RWPE1 (cell line): ENCODE measurements around the gene SCAF1.

ENCODE experiments used
- CTCF ChIA-PET: fragments of 350-600 bp; sonication (Branson Sonifier 250); formaldehyde crosslinking; extraction: SDS; loops from one replicate; lab custom pipeline; 2021; lab: Yijun Ruan, JAX
- POLR2A ChIA-PET: fragments of 400-600 bp; formaldehyde crosslinking; extraction: SDS; loops from one replicate; lab custom pipeline; 2020; ENCODE audit warnings: antibody characterized with exemption; ENCODE audit not compliant: low non-redundant PET; lab: Yijun Ruan, JAX
- DNase-seq: peaks from one replicate; pipeline ENCODE4 v3.0.0; 2012; ENCODE audit warnings: low spot score
- H3K27ac ChIP-seq: fragments of 450-650 bp; 2 replicates; pipeline ENCODE4 v1.5.1; 2017
- CTCF ChIP-seq: fragments of 450-650 bp; conservative IDR thresholded peaks from 2 replicates; pipeline ENCODE4 v1.5.1; 2017; ENCODE audit warnings: low read depth, mild to moderate bottlenecking

Gene SCAF1

GRCh38 chr19:49599378-49600295 lies 42.4 kb upstream of the SCAF1 start:
- CTCF ChIA-PET: no interaction called here
- POLR2A ChIA-PET: no interaction called here
- TF ChIP-seq CTCF: no peak

GRCh38 chr19:49601482-49602038 lies 40.4 kb upstream of the SCAF1 start:
- ChIA-PET POLR2A (no interaction called here), CTCF (interaction anchor here (0.6 kb wide), 1 partner anchor 94 kb away, joined by 3 read pairs; no protein-coding TSS in a partner anchor)
- DNase-seq: no peak
- H3K27ac ChIP-seq: no peak overlapping the region
- TF ChIP-seq CTCF: no peak

More at GRCh38 chr19:49599378-49600295, 42.4 kb upstream of the SCAF1 start:
- H3K27ac ChIP-seq: peak overlapping the region; percentile 15
- no peak for DNase-seq

GRCh38 chr19:49602806-49603205 lies 39.2 kb upstream of the SCAF1 start:
- ChIA-PET POLR2A (no interaction called here), CTCF (no interaction called here)
- no peak for DNase-seq
- no peak overlapping the region for H3K27ac ChIP-seq
- TF ChIP-seq CTCF: no peak

- CTCF ChIA-PET: no interaction called here
- POLR2A ChIA-PET: no interaction called here
- no peak for TF ChIP-seq CTCF
- no peak for DNase-seq
- H3K27ac ChIP-seq: peak overlapping the region; percentile 36
Observed at GRCh38 chr19:49605605-49606004, 36.4 kb upstream of the SCAF1 start.

- no peak for DNase-seq
- 0 out of 2 replicates have a peak overlapping the region, but pooled peaks have one; percentile 11 for H3K27ac ChIP-seq
- POLR2A ChIA-PET: no interaction called here
- no peak for TF ChIP-seq CTCF
- CTCF ChIA-PET: no interaction called here
Observed at GRCh38 chr19:49609499-49610092, 32.4 kb upstream of the SCAF1 start.

GRCh38 chr19:49613374-49613773 lies 28.6 kb upstream of the SCAF1 start:
- POLR2A ChIA-PET: no interaction called here
- no peak for TF ChIP-seq CTCF
- CTCF ChIA-PET: interaction anchor here (0.6 to 0.9 kb wide), 2 partner anchors 13 to 507 kb away, joined by 3 to 4 read pairs; no protein-coding TSS in a partner anchor
- H3K27ac ChIP-seq: peak overlapping the region; percentile 80
- no peak for DNase-seq
